ENCODE results near the gene DNMBP.
"Not testable (repeated sequence)": the region's sequence is repeated elsewhere in the genome, so short reads cannot be mapped to it uniquely, and the experiment has no call there.

DNMBP gene

DNA sequence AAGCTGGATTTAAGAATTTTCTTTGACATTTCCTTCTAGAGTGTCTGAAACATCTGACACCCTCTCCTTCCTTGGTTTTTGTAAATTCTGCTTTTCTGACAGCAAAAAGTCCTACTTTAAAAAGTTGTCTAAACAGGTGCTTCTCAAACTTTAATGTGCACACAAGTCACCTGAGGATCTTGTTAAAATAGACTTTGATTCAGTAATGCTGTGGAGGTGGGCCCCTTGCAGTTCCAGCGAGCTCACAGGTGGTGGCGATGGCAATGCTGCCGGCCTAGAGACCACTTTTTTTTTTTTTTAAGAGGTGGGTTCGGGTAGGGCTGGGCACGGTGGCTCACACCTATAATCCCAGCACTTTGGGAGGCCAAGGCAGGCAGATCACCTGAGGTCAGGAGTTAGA lies 150.2 kb downstream of the DNMBP start:
- no peak for DNase-seq (ENCODE audit: low read depth)

DNA sequence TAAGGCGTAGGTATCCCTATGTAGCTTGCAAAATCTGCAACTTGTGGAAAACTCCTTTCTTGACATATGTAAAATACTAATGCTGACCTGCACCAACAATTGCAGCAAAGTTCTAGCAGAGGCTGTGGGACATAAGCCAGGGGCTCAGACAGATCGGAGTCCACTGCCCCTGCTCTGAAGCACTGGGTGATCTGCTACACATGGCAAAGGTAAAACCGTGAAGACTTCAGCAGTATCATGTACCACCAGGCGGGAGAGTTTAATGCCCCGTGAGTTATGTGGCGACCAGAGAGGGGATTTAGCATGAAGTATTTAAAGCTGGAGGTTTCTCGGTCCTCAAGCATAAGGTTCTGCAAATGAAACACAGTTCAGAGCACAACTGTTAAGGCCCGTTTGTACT lies 150.9 kb downstream of the DNMBP start:
- DNase-seq (ENCODE audit: low read depth), result no peak

DNA sequence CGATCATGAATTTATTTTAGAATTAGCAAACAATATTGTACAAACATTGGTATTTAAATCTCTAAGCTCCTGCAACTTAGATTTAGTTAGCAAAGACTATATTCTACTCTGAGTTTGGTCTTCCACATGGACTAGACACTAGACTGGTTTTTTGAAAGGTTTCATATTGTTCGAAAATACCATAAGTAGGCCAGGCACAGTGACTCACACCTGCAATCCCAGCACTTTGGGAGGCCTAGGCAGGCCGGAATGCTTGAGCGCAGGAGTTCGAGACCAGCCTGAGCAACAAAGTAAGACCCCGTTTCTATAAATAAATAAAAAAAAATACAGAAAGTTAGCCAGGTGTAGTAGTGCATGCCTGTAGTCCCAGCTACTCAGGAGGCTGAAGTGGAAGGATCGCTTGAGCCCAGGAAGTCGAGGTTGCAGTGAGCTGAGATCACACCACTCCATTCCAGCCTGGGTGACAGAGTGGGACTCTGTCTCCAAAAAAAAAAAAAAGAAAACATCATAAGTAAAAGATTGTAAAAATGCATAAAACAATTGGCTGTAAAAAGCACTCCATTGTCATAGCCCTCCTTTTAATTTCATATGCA lies 154.2 kb downstream of the DNMBP start:
- DNase-seq (ENCODE audit: low read depth), result no peak

DNA sequence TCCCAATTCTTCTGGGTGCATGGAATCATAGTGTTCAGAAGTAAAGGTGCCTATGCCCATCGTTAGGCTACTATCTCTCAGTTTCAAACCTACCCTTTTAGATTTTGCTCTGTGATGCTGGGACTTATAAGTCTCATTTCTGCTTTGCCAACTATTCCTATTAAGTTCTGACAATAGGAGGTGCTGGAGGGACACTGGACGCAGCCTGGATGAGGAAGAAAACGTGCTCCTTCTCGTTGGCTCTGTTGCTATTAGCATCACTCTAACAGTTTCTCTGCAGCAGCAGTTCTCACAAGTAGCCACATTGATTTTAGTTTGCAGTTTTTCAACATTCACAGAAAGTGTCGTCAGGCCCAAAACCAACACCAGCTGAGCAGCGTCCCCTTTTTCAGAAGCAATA lies 154.9 kb downstream of the DNMBP start:
- no peak for DNase-seq (ENCODE audit: low read depth)

DNA sequence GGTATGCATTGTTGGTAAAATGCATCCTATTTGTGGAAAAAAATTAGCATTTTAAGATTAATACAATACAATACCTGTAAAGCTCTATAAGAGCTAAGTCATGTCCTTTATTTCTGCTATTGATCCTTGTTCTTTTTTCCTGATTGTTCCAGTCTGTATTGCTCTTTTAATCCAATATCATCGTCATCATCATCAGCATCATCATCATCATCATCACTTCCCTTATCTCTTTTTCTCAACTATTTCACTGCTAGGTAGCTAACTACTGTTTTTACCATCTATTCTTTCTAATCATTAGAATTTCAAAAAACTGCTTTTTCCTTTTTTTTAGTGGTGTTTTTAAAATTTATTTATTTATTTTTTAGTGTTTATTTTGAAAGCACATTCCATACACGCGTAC lies 156.1 kb downstream of the DNMBP start:
- no peak for DNase-seq (ENCODE audit: low read depth)

DNA sequence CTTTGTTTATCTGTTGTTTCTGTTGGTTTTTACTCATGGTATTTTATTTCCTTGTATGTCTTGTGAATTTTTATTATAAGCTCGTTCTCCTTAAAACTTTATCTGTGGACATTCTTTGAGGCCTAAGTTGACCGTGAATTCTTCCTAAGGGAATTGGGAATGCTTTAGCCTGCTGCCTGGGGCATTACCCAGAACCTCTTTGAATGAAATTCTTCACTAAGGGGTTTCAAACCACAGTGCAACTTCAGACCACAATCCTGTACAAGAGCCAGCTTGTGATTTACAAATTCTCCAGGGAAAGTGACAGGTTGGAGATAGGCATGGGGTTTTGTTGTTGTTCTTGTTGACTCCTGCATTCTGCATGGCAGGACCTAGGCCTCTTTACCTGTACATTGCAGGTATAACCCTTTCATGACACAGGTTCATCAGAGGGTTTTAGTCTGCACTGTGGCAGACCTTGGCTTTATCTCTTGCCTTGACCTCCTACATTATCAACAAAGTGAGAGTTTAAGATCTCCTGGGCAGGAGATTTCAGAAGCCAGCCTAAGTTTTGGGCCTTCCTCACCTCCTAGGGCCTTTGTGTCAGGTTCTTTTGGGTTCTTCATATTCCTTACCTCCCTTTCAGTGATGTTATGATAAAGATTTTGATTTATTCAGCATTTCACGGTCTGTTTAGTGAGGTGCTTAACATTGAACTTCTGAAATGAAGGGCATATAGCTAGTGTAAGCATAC lies 157.1 kb downstream of the DNMBP start:
- DNase-seq (ENCODE audit: low read depth), result no peak

DNA sequence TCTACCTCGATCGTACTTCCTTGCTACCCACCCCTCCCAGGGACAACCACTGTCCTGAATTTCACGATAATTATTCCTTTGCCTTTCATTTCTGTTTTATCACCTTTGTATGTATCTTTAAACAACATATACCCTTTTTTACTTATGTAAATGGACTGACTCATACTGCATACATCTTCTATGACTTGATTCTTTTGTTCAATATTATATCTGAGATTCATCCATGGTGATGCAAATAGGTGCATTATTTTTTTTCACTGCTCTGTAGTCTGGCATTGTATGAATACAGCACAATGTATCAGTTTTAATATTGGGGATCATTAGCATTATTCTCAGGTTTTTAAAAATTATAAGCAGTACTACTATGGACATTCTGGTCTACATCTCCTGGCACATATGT lies 157.9 kb downstream of the DNMBP start:
- DNase-seq (ENCODE audit: low read depth), result no peak

DNA sequence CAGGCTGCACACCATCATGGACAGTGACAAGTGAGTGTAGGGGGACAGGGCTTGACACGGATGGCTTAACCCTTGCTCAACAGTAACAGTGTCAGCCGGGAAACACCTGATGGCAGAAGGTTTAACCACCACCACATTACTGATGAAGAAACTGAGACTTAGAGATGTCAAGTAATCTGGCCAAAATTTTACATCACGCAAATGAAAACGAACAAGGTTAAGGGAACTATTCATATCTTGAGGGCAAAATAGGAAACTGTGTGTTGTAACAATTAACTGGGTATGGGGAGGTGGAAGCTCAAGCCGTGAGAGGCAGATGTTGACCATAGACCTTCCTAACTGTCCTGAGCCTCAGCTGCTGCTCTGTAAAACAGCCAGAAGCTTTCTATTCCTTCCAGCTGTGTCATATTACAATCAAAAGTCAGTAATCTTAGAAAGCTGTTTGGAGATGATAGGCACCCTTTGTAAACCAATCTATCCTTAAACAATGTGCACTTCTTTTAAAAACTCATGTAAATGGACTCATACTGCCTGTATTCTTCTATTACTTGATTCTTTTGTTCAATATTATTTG lies 158.9 kb downstream of the DNMBP start:
- no peak for DNase-seq (ENCODE audit: low read depth)

DNA sequence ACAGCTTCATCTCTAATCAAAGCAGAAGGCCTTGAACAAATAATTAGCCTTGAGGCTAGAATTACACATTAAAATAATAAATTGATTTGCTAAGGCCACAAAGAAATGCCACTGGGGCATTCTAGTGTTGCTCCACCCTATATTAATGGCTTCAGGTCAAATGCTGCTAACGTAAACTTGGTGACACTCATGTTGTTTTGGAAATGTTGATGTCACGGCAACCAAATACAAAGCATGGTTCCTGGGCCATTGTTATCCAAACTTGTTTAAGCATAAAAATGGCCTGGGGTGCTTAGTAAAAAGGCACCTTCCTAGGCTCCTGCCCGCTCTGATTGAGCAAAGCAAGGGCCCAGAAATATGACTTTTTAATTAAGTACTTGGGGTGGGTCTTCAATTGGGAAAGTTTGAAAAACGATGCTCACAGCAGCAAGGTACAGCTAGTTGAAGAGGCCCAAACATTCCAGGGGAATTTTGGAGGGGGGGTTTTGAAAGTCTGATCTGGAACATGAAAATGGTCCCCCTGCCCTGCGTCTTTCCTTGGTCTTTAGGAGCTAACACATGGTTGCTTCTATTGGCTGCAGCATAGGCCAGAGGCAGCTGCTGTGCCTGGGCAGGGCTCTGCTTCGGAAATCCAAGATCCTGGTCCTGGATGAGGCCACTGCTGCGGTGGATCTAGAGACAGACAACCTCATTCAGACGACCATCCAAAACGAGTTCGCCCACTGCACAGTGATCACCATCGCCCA lies 159.6 kb downstream of the DNMBP start:
- no peak for DNase-seq (ENCODE audit: low read depth)

DNA sequence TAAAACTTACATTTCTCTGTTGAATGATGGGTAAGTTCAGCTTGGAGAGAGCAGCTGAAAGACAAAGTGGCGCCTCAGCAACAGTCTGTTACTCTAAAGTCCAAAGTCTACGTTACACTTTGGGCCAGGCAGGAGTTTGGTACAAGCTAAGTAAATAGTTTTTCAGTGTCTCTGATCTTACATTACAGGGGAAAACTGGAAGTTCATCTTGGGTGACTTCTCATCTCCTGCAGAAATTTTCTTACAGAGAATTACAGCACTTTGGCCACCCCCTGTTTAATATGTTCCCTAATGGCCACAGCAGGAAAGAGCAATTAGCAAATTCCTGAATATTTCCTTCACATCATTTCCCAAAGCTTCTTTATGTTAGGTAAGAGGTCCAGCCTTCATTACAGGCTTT lies 160.2 kb downstream of the DNMBP start:
- no peak for DNase-seq (ENCODE audit: low read depth)

DNA sequence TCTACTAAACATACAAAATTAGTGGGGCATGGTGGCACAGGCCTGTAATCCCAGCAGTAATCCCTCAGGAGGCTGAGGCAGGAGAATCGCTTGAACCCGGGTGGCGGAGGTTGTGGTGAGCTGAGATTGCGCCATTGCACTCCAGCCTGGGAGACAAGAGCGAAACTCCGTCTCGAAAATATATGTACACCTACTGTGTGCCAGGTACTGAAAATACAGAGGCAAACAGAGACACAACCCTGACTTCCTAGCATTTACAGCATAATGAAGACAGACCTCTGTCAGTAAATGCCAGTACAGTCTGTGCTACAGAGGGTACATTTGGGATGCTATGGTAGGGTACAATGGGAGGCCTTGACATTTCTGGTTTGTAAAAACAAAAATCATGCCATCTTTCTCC lies 160.7 kb downstream of the DNMBP start:
- no peak for DNase-seq (ENCODE audit: low read depth)

DNA sequence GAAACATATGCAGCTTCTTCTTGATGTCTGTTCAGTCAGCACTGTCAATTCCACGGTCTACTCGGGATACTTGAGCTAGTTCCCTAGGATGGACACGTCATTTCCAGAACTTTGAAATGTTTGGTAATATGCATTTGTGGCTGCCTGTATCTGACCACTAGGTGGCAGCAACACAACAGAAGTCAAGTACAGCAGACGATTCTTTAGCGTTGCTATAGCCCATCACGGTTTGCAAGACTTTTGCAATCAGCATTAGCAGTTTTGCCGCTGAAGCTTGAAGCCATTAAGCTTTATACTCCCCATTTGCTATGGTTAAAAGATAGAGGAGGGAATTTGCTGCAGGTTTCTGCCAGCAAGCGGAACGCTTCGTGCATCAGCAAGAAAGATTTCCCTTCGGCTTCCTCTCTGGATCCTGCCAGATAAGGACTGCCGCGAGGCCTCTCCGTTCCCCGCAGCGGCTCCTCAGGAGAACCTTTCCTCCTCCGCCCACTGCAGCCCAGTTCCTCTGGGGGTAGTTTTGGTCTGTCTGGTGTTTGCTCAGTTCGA lies 163.8 kb downstream of the DNMBP start:
- DNase-seq (ENCODE audit: low read depth), result peak; percentile 87

DNA sequence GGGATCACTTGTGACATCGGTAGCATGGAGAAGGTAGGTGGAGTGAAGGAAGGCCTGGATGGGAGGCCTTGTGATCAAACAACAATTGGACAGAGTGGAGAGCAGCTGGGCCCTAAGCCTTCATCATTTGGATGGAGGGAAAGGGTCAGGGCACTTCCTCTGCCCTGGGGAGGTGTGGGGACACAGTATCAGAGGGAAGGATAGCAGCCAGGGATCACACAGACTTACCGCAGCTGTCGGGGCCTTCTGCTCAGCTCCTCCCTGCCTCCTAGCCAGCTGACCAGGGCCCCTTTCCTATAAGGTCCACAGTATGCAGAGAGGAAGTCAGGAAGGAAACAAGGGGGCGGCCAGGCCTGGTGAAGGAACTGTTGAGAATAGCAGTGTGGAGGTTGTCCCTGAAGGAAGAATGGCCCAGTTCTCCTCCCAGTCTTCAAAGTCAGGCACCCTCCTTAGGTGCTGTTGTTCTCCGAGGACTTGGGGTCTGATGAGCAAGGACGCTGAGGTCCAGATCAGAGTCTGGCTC lies 165.3 kb downstream of the DNMBP start:
- DNase-seq (ENCODE audit: low read depth), result no peak

DNA sequence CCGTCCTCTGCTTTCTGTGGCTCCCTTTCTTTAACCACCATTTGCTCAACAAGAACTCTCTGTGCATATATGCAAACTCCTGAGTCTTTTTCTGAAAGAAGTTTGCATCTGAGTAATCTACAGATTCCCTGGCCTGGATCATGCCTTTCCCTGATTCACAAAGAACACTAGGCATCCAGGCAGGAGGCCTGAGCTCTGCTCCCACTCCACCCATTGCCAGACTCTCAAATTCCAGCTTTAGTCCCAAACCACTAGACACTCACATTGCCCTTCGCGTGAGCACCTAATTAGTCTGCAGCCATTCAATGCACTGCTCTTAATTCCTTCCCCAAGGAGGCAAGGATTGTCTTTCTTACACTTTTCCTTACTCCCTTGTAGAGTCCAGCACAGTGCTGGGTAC lies 166.4 kb downstream of the DNMBP start:
- DNase-seq (ENCODE audit: low read depth), result no peak

DNA sequence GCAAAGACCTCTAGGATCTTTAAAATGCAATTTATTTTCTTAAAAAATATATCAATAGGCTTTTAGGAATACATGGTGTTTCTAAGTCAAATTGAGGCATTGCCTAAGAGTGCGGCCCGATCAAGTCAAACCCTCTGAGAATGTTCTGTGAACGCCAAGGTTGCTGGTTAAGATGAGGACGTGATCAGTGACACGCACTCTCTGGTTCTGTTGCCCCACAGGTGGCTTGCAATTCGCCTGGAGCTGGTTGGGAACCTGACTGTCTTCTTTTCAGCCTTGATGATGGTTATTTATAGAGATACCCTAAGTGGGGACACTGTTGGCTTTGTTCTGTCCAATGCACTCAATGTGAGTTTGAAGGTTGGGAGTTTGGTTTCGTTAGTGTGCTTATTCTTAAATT lies 168.0 kb downstream of the DNMBP start:
- no peak for DNase-seq (ENCODE audit: low read depth)

DNA sequence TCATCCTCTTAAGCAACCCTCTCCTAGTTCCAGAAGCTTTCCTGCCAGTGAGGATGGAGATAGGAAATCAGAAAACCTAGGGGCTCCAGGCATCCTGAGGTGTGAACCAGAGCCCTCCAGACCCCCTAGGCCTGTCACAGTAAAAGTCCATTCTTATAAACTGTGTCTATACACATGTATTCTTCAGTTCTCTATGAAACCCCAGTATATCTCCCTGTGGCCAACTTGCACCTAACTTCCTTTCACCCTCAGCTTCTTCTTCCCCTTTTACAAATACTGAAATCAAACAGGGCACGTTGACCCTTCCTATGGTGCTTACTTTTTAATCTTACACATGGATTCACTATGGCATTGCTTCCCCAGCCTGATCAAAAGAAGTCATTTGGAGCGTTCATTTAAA lies 168.9 kb downstream of the DNMBP start:
- not testable (repeated sequence) for DNase-seq (ENCODE audit: low read depth)

DNA sequence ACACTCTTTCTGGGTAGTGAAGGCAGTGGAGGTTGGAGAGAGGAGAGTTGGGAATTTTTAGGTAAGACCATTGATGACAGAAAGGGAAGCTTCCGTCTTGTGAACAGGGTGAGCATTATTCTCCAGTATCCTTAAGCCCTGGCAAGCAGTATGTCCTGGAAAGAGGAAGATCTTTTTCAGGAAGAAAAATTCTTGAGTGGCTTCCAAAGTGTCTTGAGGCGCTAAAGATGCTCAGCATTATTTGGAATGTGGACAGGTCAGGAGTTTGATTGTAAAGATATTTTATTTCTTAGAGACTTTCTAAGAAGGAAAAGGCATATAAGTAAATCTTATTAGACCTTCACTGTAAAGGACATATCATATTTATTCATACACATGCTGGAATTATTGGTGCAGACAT lies 173.0 kb downstream of the DNMBP start:
- DNase-seq (ENCODE audit: low read depth), result no peak

DNA sequence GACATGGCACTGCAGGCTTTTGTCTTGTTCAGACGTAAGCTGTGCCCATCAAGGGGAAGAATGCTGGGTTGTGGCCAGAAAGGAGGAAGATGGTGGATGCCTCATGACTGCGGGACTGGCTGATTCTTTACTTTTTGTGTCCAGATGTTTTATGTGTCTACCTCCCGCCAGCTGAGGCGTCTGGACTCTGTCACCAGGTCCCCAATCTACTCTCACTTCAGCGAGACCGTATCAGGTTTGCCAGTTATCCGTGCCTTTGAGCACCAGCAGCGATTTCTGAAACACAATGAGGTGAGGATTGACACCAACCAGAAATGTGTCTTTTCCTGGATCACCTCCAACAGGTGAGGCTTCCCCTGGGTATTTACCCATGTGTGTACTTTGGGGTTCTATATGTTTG lies 173.8 kb downstream of the DNMBP start:
- no peak for DNase-seq (ENCODE audit: low read depth)

DNA sequence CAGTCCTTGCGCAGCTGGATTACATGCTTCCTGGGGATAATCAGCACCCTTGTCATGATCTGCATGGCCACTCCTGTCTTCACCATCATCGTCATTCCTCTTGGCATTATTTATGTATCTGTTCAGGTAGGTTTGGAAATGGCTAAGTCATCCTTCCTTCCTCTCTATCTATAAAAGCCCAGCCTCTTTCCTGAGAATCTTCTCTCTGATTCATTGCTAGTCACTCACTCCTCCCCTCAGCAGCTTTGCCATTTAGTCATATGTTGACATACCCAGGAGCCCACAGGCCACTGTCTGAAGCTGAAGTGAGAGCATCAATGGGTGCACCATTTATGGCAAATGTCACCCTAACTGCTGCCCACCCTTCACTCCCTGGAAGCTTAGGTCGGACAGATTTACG lies 175.3 kb downstream of the DNMBP start:
- DNase-seq (ENCODE audit: low read depth), result peak; percentile 69

DNA sequence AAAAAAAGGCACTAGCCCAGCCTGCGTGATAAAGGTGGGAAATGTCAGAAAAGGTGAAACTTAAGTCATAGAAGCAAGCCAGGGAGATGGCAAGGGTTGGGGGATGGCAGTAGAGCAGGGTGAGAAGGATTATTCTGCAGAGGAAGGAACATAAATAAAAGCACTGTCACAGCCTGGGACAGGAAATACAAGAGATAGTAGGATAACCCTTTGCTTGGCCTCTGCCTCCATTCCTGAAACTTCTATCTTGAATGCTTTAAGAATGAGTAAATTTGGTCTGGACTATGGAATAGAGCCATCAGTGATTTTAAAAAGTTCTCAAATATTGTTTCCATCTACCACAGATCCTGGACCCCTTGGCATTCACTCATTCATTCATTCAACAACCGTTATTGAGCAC lies 177.3 kb downstream of the DNMBP start:
- no peak for DNase-seq (ENCODE audit: low read depth)

DNA sequence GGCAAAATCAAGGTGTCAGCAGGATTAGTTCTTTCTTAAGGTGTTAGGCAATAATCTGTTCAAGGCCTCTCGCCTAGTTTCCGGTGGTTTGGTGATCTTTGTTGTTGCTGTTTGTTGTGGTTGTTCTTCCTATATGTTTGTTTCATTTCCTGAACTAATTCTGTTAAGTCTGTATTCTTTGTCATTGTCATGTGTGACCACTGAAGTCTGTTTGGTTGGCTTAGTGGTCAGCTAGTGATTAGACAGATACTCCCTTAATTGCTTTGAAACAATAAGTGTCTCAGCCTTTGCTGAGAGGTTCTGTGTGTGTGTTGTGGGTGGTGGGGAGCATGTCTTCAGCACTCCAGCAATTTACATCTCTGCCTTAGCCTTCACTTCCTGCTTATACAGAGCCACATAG lies 181.3 kb downstream of the DNMBP start:
- DNase-seq (ENCODE audit: low read depth), result no peak

DNA sequence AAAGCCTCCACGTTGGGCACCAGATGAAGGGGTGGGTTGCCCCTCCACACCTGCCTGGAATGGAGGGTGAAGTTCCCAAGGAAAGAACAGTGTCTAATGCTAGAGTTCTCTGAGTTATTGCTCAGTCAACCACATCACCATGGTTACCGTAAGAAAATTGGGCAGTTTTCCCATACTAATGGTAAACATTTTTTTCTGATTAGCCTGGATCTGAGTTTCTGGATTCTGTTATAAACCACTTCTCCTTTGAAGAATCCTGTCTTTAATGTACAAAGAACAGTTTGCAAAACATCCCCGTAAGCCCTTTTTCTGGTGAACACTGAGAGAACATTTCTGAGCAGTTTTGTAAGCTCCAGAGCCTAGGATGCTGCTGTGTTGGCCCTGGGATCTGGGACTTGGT lies 181.8 kb downstream of the DNMBP start:
- no peak for DNase-seq (ENCODE audit: low read depth)
